ENCODE measurements around the gene BABAM2. TPM values are rescaled to one million over a fixed set of nuclear protein-coding genes. Genes with fewer than 3 reads are reported as not detected.

The BABAM2 gene
- polyA plus RNA-seq, 3 donors = 33.2 to 52.8 (median 49.3) TPM

GRCh38 chr2:27993402-27993787, 102.9 kb downstream of the BABAM2 start:
- Mint-ChIP-seq H3K27me3 (ENCODE audit: low read depth in 3 of 3) (peaks cover 0 to 1% (median 0%) of the 10 kb centered on the region in 3 donors), H3K4me1 (peaks cover 71% of the 10 kb centered on the region), H3K9me3 (peaks cover 0 to 7% (median 2%) of the 10 kb centered on the region in 7 donors), H3K36me3 (peaks cover 13 to 20% of the 10 kb centered on the region in 2 donors), H3K27ac (peak overlapping the region; percentile 76 to 95 (median 93)), H3K4me3 (no peak overlapping the region)
- peak overlapping the region in 1 of 2 donors; percentile 75 for H3K27ac ChIP-seq (ENCODE audit: low read depth in 1 of 2, low read length in 2 of 2)
- H2AFZ ChIP-seq (ENCODE audit: insufficient read depth, low read depth, low read length, poor library complexity, severe bottlenecking) = no peak overlapping the region
- DNase-seq = peak; percentile 43 to 70 (median 69)
- H3K36me3 ChIP-seq (replicated peaks in 1 of 2; ENCODE audit: control insufficient read depth in 1 of 2, insufficient read depth in 2 of 2, low read length in 2 of 2) = no peaks in the 10 kb centered on the region
- peaks cover 57 to 76% of the 10 kb centered on the region in 2 donors for H3K4me1 ChIP-seq (ENCODE audit: control insufficient read depth in 1 of 2, insufficient read depth in 2 of 2, low read length in 2 of 2)
- no peaks in the 10 kb centered on the region for H3K27me3 ChIP-seq (ENCODE audit: control insufficient read depth in 2 of 2, insufficient read depth in 2 of 2, low read length in 2 of 2)
- TF ChIP-seq CTCF (IDR thresholded peaks at IDR 0.05) = no peak
- H3K9me3 ChIP-seq (replicated peaks in 1 of 2; ENCODE audit: control insufficient read depth in 1 of 2, insufficient read depth in 1 of 2, low read length in 2 of 2) = no peaks in the 10 kb centered on the region
- peak overlapping the region; percentile 47 for H3K4me2 ChIP-seq (replicated peaks; ENCODE audit: extremely low read depth, low read length, poor library complexity, severe bottlenecking)
- no CpG with 5 or more reads among the region's 1 CpG for WGBS (ENCODE audit: insufficient coverage)
- H3K4me3 ChIP-seq (replicated peaks in 1 of 3; ENCODE audit: low read depth in 2 of 3, low read length in 3 of 3) = peak overlapping the region in 1 of 3 experiments; percentile 40
- no peaks in the 10 kb centered on the region for H4K20me1 ChIP-seq (ENCODE audit: insufficient read depth, low read length)
- H3K79me2 ChIP-seq (ENCODE audit: insufficient read depth, low read length) = peaks cover 59% of the 10 kb centered on the region
- H3K9ac ChIP-seq (ENCODE audit: insufficient read depth, low read length, poor library complexity, severe bottlenecking) = no peak overlapping the region
- intact Hi-C loops (cut with micrococcal nuclease) = no loop called here

- H3K9me3 Mint-ChIP-seq = peaks cover 0 to 7% (median 2%) of the 10 kb centered on the region in 7 donors
- TF ChIP-seq CTCF (IDR thresholded peaks at IDR 0.05) = no peak
- H3K27ac Mint-ChIP-seq = peak overlapping the region; percentile 57 to 94 (median 83)
- H3K4me1 Mint-ChIP-seq = peaks cover 66% of the 10 kb centered on the region
- intact Hi-C loops (cut with micrococcal nuclease) = no loop called here
- H3K36me3 Mint-ChIP-seq = peaks cover 13 to 18% of the 10 kb centered on the region in 2 donors
- Histone ChIP-seq H3K4me2 (replicated peaks; ENCODE audit: extremely low read depth, low read length, poor library complexity, severe bottlenecking) (peak overlapping the region; percentile 47), H2AFZ (ENCODE audit: insufficient read depth, low read depth, low read length, poor library complexity, severe bottlenecking) (no peak overlapping the region), H3K36me3 (replicated peaks in 1 of 2; ENCODE audit: control insufficient read depth in 1 of 2, insufficient read depth in 2 of 2, low read length in 2 of 2) (no peaks in the 10 kb centered on the region), H3K4me1 (ENCODE audit: control insufficient read depth in 1 of 2, insufficient read depth in 2 of 2, low read length in 2 of 2) (peaks cover 50 to 68% of the 10 kb centered on the region in 2 donors), H4K20me1 (ENCODE audit: insufficient read depth, low read length) (no peaks in the 10 kb centered on the region), H3K9ac (ENCODE audit: insufficient read depth, low read length, poor library complexity, severe bottlenecking) (no peak overlapping the region), H3K79me2 (ENCODE audit: insufficient read depth, low read length) (peaks cover 52% of the 10 kb centered on the region), H3K4me3 (replicated peaks in 1 of 3; ENCODE audit: low read depth in 2 of 3, low read length in 3 of 3) (no peak overlapping the region), H3K9me3 (replicated peaks in 1 of 2; ENCODE audit: control insufficient read depth in 1 of 2, insufficient read depth in 1 of 2, low read length in 2 of 2) (no peaks in the 10 kb centered on the region), H3K27ac (ENCODE audit: low read depth in 1 of 2, low read length in 2 of 2) (peak overlapping the region in 1 of 2 donors; percentile 75), H3K27me3 (ENCODE audit: control insufficient read depth in 2 of 2, insufficient read depth in 2 of 2, low read length in 2 of 2) (no peaks in the 10 kb centered on the region)
- no peak overlapping the region for H3K4me3 Mint-ChIP-seq
- peaks cover 0 to 1% (median 0%) of the 10 kb centered on the region in 3 donors for H3K27me3 Mint-ChIP-seq (ENCODE audit: low read depth in 3 of 3)
- no peak for DNase-seq
- WGBS (ENCODE audit: insufficient coverage) = 82% methylated on average over 3 of the region's 5 CpGs
These were observed 103.6 kb downstream of the BABAM2 start for GRCh38 chr2:27993950-27994728.
